Ectodermal cell (in vitro differentiated cells): ENCODE data around the gene EPHA4.
A peak's percentile ranks its signal among the peaks of the same experiment; 100 is the strongest.

Source experiments
- H3K27ac ChIP-seq: 2 replicates; pipeline ENCODE4 v1.7.0; 2013; ENCODE audit warnings: mild to moderate bottlenecking, low read depth, low read length; ENCODE audit not compliant: insufficient read depth, poor library complexity, severe bottlenecking
- H3K27me3 ChIP-seq: 2 replicates; pipeline ENCODE4 v1.7.0; 2013; ENCODE audit warnings: mild to moderate bottlenecking, low read length; ENCODE audit not compliant: insufficient read depth, control insufficient read depth, poor library complexity, severe bottlenecking
- H3K36me3 ChIP-seq: one replicate; pipeline ENCODE4 v1.7.0; 2013; ENCODE audit warnings: low read length; ENCODE audit not compliant: control insufficient read depth, insufficient read depth
- H3K4me1 ChIP-seq: one replicate; pipeline ENCODE4 v1.7.0; 2013; ENCODE audit warnings: low read length; ENCODE audit not compliant: control insufficient read depth, insufficient read depth
- H3K4me3 ChIP-seq: 2 replicates; pipeline ENCODE4 v1.7.0; 2013; ENCODE audit warnings: low read depth, low read length, control low read depth; ENCODE audit not compliant: insufficient read depth
- H3K9me3 ChIP-seq: 2 replicates; pipeline ENCODE4 v1.7.0; 2013; ENCODE audit warnings: mild to moderate bottlenecking, low read length, moderate library complexity; ENCODE audit not compliant: control insufficient read depth
- WGBS, 2 experiments: methylation state at CpG; one replicate each; pipeline ENCODE4 v1.1.7; 2013; ENCODE audit warnings: missing lambda C conversion rate in 2 of 2; 5-methylcytosine and 5-hydroxymethylcytosine counted together

The EPHA4 gene

DNA sequence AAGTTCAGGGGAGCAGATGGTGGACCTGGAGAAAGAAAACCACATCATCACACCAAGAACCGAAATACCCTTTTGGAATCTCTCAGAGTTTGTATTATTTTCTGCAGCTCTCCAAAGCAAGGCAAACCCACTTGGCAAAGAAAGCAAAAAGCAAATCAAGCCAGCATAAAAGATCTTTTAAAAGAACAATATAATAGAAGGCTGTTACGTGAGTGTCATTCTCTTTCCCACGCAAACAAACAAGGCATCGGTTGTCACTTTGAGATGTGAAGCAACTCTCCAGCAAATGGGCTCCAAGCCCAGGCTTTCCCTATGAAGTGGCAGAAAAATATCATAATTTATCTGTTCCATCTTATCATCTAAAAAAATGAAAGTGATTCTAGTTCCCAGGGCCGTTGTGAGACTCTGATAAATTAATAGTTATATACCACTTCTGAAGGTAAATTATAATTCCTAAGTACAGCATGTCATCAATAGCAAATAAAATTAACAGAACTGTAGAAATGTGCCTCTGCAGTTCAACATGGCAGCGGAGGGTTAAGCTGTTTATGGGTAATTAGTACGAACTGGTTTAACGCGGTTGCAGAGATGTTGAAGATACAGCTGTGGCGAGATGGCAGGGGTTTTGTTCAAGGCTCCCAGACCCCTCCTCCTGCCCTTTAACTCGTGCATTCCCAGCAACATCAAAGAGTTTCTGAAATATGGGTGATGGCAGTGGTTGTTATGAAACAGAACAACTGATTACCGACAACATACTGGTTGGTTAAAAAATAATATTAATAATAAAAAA lies 89.2 kb downstream of the EPHA4 start:
- Histone ChIP-seq H3K9me3 (no peaks in the 10 kb centered on the region), H3K27me3 (no peaks in the 10 kb centered on the region), H3K4me3 (no peak overlapping the region), H3K36me3 (peaks cover 6% of the 10 kb centered on the region), H3K4me1 (peaks cover 5% of the 10 kb centered on the region), H3K27ac (no peak overlapping the region)
- WGBS, 2 experiments = 94 to 96% methylated on average over 9 to 11 of the region's 12 CpGs

DNA sequence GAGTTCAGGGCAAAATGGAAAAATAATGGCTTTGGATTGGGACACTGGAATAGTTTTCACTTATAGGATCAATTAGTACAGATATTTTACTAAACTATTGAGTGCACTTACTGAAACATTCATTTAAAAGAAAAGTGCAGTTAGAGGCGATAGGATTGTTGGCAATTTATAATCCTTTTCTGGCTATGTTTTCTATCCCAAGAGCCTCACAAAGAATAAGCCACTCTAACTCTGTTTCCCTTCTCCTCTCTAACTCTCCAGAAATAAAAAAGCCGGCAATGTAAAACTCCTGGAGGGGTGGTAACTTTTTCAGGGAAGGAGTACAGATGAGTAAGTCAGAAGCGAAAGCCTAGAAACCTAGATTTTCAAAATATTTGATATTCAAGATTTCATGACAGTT lies 91.3 kb downstream of the EPHA4 start:
- Histone ChIP-seq H3K27ac (no peak overlapping the region), H3K27me3 (no peaks in the 10 kb centered on the region), H3K4me3 (no peak overlapping the region), H3K9me3 (no peaks in the 10 kb centered on the region), H3K4me1 (peaks cover 8% of the 10 kb centered on the region), H3K36me3 (peaks cover 12% of the 10 kb centered on the region)
- 86 to 100% methylated on average over 1 to 3 of the region's 3 CpGs for WGBS, 2 experiments

DNA sequence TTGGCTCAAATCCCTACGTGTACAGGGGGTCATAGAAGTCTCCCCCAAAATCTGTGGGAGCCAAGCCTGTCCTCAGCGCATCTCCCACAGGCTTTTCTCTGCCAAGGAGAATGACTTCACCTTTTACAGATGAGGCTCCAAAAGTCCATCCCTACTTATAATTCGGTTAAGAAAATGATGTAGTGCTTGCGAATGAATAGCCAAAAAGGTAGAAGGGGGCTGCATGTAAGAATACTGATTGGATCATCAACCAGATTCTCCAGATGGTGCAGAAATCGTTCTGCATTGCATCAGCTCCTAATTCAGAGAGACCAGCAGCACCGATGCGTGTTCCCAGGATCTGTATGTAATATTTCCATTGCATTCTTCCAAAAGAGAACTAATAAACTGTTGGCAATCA lies 91.9 kb downstream of the EPHA4 start:
- peaks cover 13% of the 10 kb centered on the region for H3K36me3 ChIP-seq
- H3K9me3 ChIP-seq = no peaks in the 10 kb centered on the region
- 96 to 97% methylated on average over 7 of the region's 7 CpGs for WGBS, 2 experiments
- H3K4me1 ChIP-seq = peaks cover 8% of the 10 kb centered on the region
- H3K4me3 ChIP-seq = no peak overlapping the region
- H3K27me3 ChIP-seq = no peaks in the 10 kb centered on the region
- no peak overlapping the region for H3K27ac ChIP-seq

DNA sequence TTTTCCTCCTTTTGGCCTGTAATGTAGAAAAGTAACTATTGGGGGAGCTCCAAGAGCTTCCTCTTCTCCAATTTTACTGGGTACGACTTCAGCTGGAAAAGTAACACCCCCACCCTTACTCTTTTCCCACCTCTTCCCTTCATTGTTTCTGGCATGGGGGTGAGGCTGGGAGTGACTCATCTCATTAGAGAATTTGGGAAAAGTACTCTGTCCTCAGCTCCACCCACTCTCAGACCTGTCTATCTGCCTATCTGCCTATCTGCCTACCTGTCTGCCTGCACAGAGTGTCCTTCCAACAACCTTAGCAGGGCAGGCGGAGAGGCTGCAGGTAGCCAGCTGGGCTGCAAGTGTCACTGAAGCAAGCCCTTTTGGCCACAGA lies 93.6 kb downstream of the EPHA4 start:
- Histone ChIP-seq H3K27ac (no peak overlapping the region), H3K4me3 (no peak overlapping the region), H3K9me3 (no peaks in the 10 kb centered on the region), H3K36me3 (peaks cover 13% of the 10 kb centered on the region), H3K27me3 (no peaks in the 10 kb centered on the region), H3K4me1 (peaks cover 14% of the 10 kb centered on the region)
- WGBS, 2 experiments = 82 to 85% methylated on average over 2 of the region's 2 CpGs

DNA sequence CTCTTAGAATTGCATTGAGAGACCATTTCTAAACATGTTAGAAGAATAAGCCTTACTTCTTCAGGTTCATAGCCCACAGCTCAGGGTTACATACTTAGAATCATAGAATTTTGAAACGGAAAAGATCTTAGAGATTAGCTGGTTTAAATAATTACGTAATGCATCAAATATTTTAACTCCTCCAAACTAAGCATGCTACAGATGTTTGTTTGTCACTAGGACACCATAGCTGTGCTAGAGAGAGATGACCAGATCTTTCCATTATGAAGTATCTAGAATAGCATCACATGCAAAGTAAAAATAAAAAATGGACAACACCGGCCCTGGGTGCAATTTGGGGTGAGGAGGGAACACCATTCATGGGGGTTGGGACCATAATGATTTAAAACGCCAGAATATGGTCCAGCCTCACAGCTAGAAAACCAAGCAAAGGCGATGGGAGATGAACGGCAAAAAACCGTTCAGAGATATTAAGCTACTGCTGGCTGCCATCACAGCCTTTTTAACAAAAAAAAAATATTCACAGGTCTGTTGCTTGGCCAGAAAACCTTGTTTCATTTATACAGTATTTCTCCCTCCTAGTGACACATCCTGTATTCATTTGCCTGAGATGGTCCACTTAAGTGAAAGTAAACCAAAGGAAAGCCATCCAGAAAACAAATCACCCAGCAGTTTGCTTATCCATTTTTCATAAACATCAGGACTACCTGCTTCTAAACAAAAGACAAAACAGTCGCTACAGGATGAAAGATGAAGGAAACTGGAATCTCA lies 94.2 kb downstream of the EPHA4 start:
- H3K27ac ChIP-seq = no peak overlapping the region
- H3K9me3 ChIP-seq = no peaks in the 10 kb centered on the region
- WGBS, 2 experiments = 80 to 86% methylated on average over 6 to 8 of the region's 8 CpGs
- no peak overlapping the region for H3K4me3 ChIP-seq
- no peaks in the 10 kb centered on the region for H3K27me3 ChIP-seq
- H3K4me1 ChIP-seq = peaks cover 14% of the 10 kb centered on the region
- peaks cover 13% of the 10 kb centered on the region for H3K36me3 ChIP-seq

DNA sequence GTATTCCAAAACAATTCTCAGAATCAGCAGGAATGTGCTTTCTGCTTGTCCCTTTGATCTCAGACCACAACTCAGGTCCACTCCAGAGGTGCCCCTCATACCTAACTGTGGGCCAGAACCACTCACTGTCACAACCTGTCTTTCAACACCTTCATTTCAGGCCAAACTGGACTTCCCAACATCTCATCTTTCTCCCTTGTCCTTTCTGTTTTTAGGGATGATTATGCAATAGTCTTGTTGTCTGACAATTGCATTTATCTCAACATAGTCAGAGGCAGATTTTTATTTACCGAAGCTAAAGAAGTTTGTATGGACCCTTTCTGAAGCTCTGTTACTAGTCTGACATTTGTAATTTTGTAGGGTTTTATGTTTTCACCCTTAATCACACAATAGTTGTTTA lies 95.9 kb downstream of the EPHA4 start:
- Histone ChIP-seq H3K4me3 (no peak overlapping the region), H3K4me1 (peaks cover 14% of the 10 kb centered on the region), H3K27ac (no peak overlapping the region), H3K27me3 (no peaks in the 10 kb centered on the region), H3K36me3 (peaks cover 7% of the 10 kb centered on the region), H3K9me3 (no peaks in the 10 kb centered on the region)
- 80% methylated on average over 1 of the region's 1 CpG; no CpG with 5 or more reads in 1 of the 2 experiments for WGBS, 2 experiments

DNA sequence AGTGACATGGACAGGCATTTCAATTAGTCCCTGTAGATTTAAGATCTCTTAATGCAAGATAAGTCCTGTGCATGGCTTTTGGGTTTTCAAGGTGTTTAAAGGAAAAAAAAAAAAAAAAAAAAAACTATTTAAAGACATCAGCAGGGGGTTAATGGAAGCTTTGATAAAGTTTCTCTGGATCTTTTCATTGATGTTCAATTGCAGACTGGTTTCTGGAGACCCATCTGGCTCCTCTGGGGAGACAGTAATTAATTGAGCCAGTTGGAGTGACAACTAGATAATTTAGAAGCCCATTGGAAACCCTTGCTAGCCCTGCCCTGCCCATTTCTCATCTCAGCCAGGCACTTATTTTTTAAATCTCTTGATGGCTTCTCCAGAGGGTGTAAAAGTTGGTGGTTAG lies 98.7 kb downstream of the EPHA4 start:
- Histone ChIP-seq H3K36me3 (peaks cover 10% of the 10 kb centered on the region), H3K27ac (no peak overlapping the region), H3K27me3 (no peaks in the 10 kb centered on the region), H3K4me3 (no peak overlapping the region), H3K4me1 (peaks cover 17% of the 10 kb centered on the region), H3K9me3 (no peaks in the 10 kb centered on the region)

DNA sequence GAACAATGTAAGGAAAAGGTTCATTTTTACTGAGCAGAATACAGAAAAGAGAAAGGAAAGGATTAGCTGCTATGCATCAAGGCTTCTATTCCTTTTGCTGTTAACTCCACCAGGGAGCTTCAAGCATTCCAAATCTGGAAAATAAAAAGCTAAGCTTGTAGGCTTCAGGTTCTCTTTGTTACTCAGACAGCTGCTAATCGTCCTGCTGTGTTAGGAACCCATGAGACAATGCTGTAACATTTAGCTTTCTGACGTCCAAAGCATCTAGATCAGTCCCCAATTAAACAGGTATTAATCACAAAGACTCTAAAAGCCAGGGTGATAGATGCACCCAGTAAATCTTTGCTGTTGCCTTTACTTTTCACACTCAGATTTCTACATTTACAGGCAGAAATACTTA lies 103.8 kb downstream of the EPHA4 start:
- 0% methylated on average over 2 of the region's 2 CpGs for WGBS, 2 experiments
- Histone ChIP-seq H3K27me3 (no peaks in the 10 kb centered on the region), H3K9me3 (no peaks in the 10 kb centered on the region), H3K27ac (peak overlapping the region; percentile 64), H3K4me3 (no peak overlapping the region), H3K36me3 (peaks cover 3% of the 10 kb centered on the region), H3K4me1 (peaks cover 47% of the 10 kb centered on the region)

DNA sequence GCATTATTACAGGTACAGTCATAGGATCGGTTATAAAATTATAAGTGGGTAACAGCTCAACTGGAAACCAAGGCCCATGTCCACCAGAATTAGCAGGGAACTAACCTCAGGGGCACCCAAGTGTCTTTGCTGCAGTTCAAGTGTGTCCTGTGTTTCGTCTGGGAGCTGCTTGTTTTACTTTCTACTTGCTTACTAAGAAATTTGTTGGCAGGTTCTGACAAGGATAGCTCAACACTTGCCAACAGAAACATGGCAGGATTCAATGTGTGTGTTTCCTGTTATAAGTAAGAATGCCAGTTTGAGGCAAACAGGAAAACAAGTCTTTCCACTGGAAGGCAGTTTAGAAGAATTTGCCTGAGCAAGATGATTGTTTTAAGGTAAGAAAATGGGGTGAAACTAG lies 104.5 kb downstream of the EPHA4 start:
- H3K4me1 ChIP-seq = peaks cover 47% of the 10 kb centered on the region
- no peaks in the 10 kb centered on the region for H3K9me3 ChIP-seq
- no peaks in the 10 kb centered on the region for H3K27me3 ChIP-seq
- H3K36me3 ChIP-seq = peaks cover 3% of the 10 kb centered on the region
- 87 to 89% methylated on average over 2 of the region's 2 CpGs for WGBS, 2 experiments
- H3K4me3 ChIP-seq = no peak overlapping the region
- H3K27ac ChIP-seq = no peak overlapping the region

DNA sequence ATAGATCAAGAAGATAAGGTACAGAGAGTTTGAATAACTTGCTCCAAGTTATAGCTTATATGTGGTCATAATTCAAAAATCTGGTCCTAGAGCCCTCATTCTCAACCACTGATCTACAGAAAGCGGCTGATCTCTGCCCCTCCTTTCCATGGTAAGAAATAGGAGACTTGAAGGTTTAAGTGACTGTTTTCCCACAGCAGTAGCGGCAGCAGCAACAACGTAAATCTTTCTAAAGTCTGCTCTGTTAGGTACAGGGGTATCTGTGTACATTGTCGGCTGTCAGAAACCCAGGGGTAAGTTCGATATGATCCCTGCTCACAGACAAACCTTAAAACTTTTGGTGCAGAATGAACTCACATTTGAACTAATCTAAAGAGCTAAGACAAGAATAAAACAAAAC lies 105.4 kb downstream of the EPHA4 start:
- Histone ChIP-seq H3K27me3 (no peaks in the 10 kb centered on the region), H3K36me3 (peaks cover 3% of the 10 kb centered on the region), H3K4me3 (no peak overlapping the region), H3K27ac (no peak overlapping the region), H3K4me1 (peaks cover 47% of the 10 kb centered on the region), H3K9me3 (no peaks in the 10 kb centered on the region)
- WGBS, 2 experiments = 95% methylated on average over 5 of the region's 5 CpGs
